ENCODE measurements around the gene PSMD2.

DNA sequence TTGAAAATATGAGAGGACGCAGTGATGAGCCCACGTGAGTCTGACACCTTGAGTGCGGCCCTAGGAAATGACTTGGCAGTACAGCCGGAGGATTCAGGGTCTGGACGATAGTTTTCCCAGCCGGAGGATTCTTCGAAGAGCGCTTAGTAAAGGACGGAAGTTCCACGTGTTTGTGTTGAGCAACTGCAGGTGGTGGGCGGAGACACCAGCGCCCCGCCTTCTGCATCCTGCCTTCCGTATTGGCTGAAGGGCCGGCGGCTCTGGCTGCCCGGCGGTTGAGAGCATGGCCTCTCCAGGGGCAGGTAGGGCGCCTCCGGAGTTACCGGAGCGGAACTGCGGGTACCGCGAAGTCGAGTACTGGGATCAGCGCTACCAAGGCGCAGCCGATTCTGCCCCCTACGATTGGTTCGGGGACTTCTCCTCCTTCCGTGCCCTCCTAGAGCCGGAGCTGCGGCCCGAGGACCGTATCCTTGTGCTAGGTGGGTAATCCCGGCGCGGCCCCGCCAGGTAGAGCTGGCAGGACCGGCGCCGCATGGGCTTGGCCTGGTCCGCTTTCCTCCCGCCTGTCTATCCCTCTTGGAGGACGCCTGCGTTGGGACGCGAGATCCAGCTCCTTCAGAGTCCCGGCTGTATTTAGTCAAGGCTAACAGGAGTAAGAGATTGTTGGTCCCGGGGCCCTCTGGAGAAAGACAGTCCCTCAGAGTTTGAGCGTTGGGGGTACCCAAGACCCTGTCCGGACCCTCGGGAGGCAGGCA lies 49.5 kb upstream of the PSMD2 start, which contains the start of gene EEF1AKMT4:
- peak in 2 of 4 donors; percentile 23 to 72 for TF ChIP-seq POLR2AphosphoS5 (IDR thresholded peaks at IDR 0.05)
- TF ChIP-seq, protein P1, sequence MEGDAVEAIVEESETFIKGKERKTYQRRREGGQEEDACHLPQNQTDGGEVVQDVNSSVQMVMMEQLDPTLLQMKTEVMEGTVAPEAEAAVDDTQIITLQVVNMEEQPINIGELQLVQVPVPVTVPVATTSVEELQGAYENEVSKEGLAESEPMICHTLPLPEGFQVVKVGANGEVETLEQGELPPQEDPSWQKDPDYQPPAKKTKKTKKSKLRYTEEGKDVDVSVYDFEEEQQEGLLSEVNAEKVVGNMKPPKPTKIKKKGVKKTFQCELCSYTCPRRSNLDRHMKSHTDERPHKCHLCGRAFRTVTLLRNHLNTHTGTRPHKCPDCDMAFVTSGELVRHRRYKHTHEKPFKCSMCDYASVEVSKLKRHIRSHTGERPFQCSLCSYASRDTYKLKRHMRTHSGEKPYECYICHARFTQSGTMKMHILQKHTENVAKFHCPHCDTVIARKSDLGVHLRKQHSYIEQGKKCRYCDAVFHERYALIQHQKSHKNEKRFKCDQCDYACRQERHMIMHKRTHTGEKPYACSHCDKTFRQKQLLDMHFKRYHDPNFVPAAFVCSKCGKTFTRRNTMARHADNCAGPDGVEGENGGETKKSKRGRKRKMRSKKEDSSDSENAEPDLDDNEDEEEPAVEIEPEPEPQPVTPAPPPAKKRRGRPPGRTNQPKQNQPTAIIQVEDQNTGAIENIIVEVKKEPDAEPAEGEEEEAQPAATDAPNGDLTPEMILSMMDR (IDR thresholded peaks at IDR 0.05): peak in 3 of 4 experiments; percentile 18 to 44 (median 38)
- TF ChIP-seq EP300 (IDR thresholded peaks at IDR 0.05): peak in 1 of 4 donors; percentile 33

All from sigmoid colon (tissue), 4 donors.